Ovary (tissue), 9 donors: ENCODE results near the gene P2RX1. TPM values are rescaled to one million over a fixed set of nuclear protein-coding genes. Genes with fewer than 3 reads are reported as not detected.

Experiments used
- DNase-seq, 5 donors: peaks; one replicate each; pipeline ENCODE4 v3.0.0-alpha.2; 2019 to 2020
- H3K27ac ChIP-seq, 2 donors: fragments of 200-600 bp; one replicate each; pipeline versions ENCODE4 v1.5.1 to v1.8.0; 2019 to 2022
- H3K27me3 ChIP-seq: fragments of 200-600 bp; one replicate; pipeline ENCODE4 v1.8.0; 2022
- H3K36me3 ChIP-seq: fragments of 200-600 bp; sonication (generic); one replicate; pipeline ENCODE4 v1.5.1; 2019
- H3K4me1 ChIP-seq: one replicate; pipeline ENCODE4 v1.8.1; 2013; ENCODE audit warnings: mild to moderate bottlenecking, moderate library complexity; ENCODE audit not compliant: insufficient read depth
- H3K4me3 ChIP-seq: fragments of 200-600 bp; sonication (generic); one replicate; pipeline ENCODE4 v1.5.1; 2017
- H3K9me3 ChIP-seq, 2 donors: fragments of 200-600 bp in 1 of 2; sonication (generic) in 1 of 2; one replicate each; pipeline versions ENCODE4 v1.5.1 to v1.8.1; 2013 to 2019; ENCODE audit warnings: mild to moderate bottlenecking in 1 of 2, moderate library complexity in 1 of 2
- CTCF ChIP-seq, 3 donors: fragments of 450-650 bp in 2 of 3; fragments of 200-600 bp in 1 of 3; IDR thresholded peaks; one replicate each; pipeline versions ENCODE4 v1.5.1 to v1.8.0; 2016 to 2022; ENCODE audit warnings: antibody characterized with exemption in 3 of 3, mild to moderate bottlenecking in 1 of 3
- EP300 ChIP-seq: sonication (generic); formaldehyde crosslinking; IDR thresholded peaks from one replicate; pipeline ENCODE4 v1.6.1; 2017; ENCODE audit warnings: antibody characterized with exemption
- POLR2A ChIP-seq: fragments of 450-650 bp; IDR thresholded peaks from one replicate; pipeline ENCODE4 v1.6.1; 2017; ENCODE audit warnings: antibody characterized with exemption, mild to moderate bottlenecking, moderate library complexity
- WGBS, 3 donors: extraction: QIAGEN DNeasy Blood & Tissue Kit in 1 of 3; methylation state at CpG; one replicate each; pipeline versions ENCODE4 v1.1.5 to v1.1.7; 2013 to 2017; 5-methylcytosine and 5-hydroxymethylcytosine counted together
- intact Hi-C, 4 donors: fragments of 100-400 bp; cut with DNase I; formaldehyde crosslinking; loops; one replicate each; pipeline versions ENCODE4 v1.11.0 to v1.15.1; 2022 to 2023
- polyA plus RNA-seq, 2 donors: library from polyadenylated mRNA; stranded (reverse); fragments of 200-250 nt in 1 of 2; fragments of 350-450 nt in 1 of 2; fragmentation: Illumina TruSeq in 1 of 2; extraction: RNeasy Lipid Tissue Mini Kit (QIAGEN cat#74804) in 1 of 2; gene quantifications; one replicate each; pipeline ENCODE4 v1.2.3, GENCODE V29; 2013 to 2014
- total RNA-seq, 7 donors: library from RNA; depleted of rRNA in 2 of 7; stranded (reverse); fragments of >200 nt in 2 of 7; fragmentation: NEBNext Ultra II Directional in 3 of 7; extraction: Animal tissue kit (Norgen Biotek cat#: 25700) in 3 of 7; gene quantifications; one replicate each; pipeline versions ENCODE4 v1.1.0 to v1.2.4, GENCODE V29; 2016 to 2023
- donor health status: DM: no; HTN: no; CAD: no; lungs with moderate emphysema.
- donor health status: DM: no; HTN: no; CAD: no.
- donor health status: Bipolar disorder and iron deficiency.
- donor health status: DM: yes; HTN: yes; CAD: no.
- donor health status: DM: no; HTN: no; CAD: no.
- donor health status: DM: yes; HTN: yes; CAD: no.

The P2RX1 gene
- total and polyA plus RNA-seq, 9 donors, result 0.24 to 4.6 (median 0.99) TPM

GRCh38 chr17:3911271-3912053 is 4.8 kb downstream of the P2RX1 start:
- H3K36me3 ChIP-seq, result no peaks in the 10 kb centered on the region
- WGBS, 3 donors, result 67 to 77% (median 76%) methylated on average over 30 of the region's 30 CpGs
- DNase-seq, result no peak
- H3K27me3 ChIP-seq, result no peaks in the 10 kb centered on the region
- no peaks in the 10 kb centered on the region for H3K9me3 ChIP-seq
- H3K27ac ChIP-seq, result no peak overlapping the region
- intact Hi-C loops, result loop anchor here (5.0 to 10.0 kb wide), 4 partner anchors 47 to 96 kb away; no protein-coding TSS in a partner anchor
- H3K4me3 ChIP-seq, result no peak overlapping the region
- TF ChIP-seq POLR2A, result no peak
- no peak for TF ChIP-seq EP300
- no peak for TF ChIP-seq CTCF (IDR thresholded peaks at IDR 0.05)
- peaks cover 2% of the 10 kb centered on the region for H3K4me1 ChIP-seq

DNA sequence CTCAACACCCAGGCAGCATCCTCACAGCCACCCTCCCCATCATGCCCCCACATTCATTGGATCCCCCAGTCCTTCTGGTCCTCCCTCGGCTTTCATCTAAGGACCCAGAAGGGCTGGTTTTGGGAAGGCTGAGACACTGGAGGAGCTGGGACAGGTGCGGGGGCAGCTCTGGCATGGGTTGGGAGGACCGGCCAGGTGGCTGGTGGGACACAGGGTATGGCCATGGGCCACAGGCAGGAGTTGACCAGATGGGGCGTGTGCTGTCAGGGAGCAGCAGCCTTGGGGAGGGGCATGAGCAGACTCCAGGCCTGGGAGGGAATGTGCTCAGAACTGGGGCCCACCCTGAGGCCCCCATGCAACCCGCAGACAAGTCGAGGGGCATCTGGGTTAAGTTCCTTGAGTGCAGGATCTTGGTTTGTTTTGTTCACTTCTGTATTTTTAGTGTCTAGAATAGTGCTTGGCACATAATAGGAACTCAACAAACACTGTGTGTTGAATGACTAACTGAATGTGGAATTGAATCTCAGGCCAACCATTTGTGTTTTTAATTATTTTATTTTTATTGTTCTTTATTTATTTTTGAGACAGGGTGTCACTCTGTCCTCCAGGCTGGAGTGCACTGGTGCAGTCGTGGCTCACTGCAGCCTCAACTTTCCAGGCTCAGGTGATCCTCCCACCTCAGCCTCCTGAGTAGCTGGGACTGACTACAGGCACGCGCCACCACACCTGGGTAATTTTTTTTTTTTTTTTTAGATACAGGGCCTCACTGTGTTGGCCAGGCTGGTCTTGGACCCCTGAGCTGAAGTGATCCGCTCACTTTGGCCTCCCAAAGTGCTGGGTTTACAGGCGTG is 5.6 kb downstream of the P2RX1 start:
- Histone ChIP-seq H3K4me1 (no peaks in the 10 kb centered on the region), H3K9me3 (no peaks in the 10 kb centered on the region), H3K27me3 (no peaks in the 10 kb centered on the region), H3K4me3 (no peak overlapping the region), H3K27ac (no peak overlapping the region), H3K36me3 (no peaks in the 10 kb centered on the region)
- no peak for TF ChIP-seq POLR2A
- no peak for TF ChIP-seq EP300
- DNase-seq, result no peak
- intact Hi-C loops, result loop anchor here (5.0 to 10.0 kb wide), 4 partner anchors 46 to 97 kb away; no protein-coding TSS in a partner anchor
- WGBS, 3 donors, result 80 to 90% (median 81%) methylated on average over 11 of the region's 11 CpGs

DNA sequence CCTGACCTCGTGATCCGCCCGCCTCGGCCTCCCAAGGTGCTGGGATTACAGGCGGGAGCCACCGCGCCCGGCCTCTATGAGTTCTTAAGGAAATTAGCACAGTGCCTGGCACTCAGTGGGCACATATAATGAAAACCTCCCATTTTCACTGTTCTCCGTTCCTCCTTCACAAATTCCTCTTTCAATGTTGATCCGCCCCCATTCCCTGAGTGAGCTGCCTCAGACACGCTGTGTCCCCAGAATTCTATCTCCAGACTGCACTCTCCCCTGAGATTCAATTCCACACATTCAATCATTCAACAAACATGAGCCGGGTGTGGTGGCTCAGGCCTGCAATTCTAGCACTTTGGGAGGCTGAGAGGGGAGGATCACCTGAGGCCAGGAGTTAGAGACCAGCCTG is 7.0 kb downstream of the P2RX1 start:
- TF ChIP-seq POLR2A, result no peak
- no peak for TF ChIP-seq CTCF (IDR thresholded peaks at IDR 0.05)
- TF ChIP-seq EP300, result no peak
- H3K4me1 ChIP-seq, result no peaks in the 10 kb centered on the region
- H3K27me3 ChIP-seq, result no peaks in the 10 kb centered on the region
- no peak for DNase-seq
- no peak overlapping the region for H3K27ac ChIP-seq
- no peaks in the 10 kb centered on the region for H3K36me3 ChIP-seq
- intact Hi-C loops, result no loop called here
- WGBS, 3 donors, result 89 to 92% (median 91%) methylated on average over 12 of the region's 12 CpGs
- no peaks in the 10 kb centered on the region for H3K9me3 ChIP-seq
- H3K4me3 ChIP-seq, result no peak overlapping the region

DNA sequence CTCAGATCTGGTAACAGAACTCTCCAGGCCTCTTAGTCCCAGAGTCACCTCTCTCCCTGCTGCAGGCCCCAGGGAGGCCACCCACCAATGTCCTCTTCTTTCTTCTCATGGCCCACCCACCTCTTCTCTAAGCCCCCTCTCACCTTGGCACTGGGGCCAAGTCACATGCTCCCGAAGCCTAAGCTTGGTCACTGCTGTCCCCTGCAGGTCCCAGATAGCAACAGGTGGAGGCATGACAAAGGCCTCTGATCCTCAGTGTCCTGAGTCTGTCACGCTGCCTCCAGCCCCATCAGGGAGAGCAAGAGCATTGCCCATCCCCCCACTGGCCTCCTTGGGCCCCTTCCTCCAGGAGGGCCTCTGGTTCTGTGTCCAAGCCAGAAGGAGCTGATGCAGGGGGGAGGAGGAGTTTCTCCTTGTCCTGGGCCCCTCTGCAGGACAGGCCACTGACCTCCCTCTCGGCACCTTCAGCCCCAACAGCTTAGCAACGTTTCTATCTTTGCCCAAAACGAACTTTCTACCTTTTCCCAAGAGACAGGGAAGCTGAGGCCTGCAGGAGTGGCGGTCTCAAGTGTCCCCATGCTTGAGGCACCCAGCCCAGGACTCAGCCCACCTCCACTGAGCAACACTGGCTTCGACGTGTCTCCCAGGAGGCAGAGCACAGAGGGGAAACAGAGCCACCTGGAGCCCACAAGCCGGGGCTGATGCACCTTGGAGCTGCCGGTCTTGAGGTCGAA is 8.6 kb downstream of the P2RX1 start:
- Histone ChIP-seq H3K9me3 (no peaks in the 10 kb centered on the region), H3K36me3 (no peaks in the 10 kb centered on the region), H3K4me1 (no peaks in the 10 kb centered on the region), H3K27ac (no peak overlapping the region), H3K4me3 (no peak overlapping the region), H3K27me3 (no peaks in the 10 kb centered on the region)
- no peak for DNase-seq
- intact Hi-C loops, result no loop called here
- 78 to 79% (median 78%) methylated on average over 11 of the region's 11 CpGs for WGBS, 3 donors
- TF ChIP-seq CTCF (IDR thresholded peaks at IDR 0.05) (no peak), EP300 (no peak), POLR2A (no peak)
